HG02571 (cell line): ENCODE measurements around the gene SPEM3.

ENCODE experiments used
- ATAC-seq: cut with Tn5 transposase; IDR thresholded peaks from one replicate; pipeline ENCODE4 v1.9.1; 2021; ENCODE audit warnings: mild to moderate bottlenecking, moderate library complexity; ENCODE audit not compliant: unreplicated experiment

SPEM3 gene

GRCh38 chr17:7419819-7420610 is 8.6 kb upstream of the SPEM3 start, which contains the start of gene SPEM1:
Gene SPEM1, plus strand, starts transcription at chr17:7420324. Its CDS starts 61 bp downstream, at chr17:7420385.
- no peak for ATAC-seq

- ATAC-seq: no peak
Measured at GRCh38 chr17:7421186-7421585, 7.5 kb upstream of the SPEM3 start.

- no peak for ATAC-seq
Measured at GRCh38 chr17:7423679-7424078, 5.0 kb upstream of the SPEM3 start.

DNA sequence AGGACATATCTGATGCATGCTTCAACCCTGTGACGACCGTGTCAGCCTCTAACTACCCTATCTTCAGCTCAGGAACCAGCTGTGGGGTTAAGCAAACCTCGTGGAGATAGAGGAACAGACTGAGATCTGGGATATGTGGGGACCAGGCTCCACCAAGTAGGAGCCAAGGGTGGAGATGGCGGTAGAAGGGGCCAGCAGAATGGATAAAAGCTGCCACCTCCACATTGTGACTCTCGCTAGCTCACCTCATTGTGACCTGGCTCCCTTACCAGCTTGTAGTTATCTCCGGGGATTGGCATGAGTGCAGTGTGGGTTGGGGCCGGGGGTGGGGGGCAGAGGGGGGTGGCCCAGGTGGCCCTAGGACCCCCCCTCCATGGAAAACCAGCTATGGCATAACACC is 3.3 kb upstream of the SPEM3 start, which contains the start of gene SPEM2:
TSS of gene SPEM2 (plus strand) at position 301 of the 400 bp plus-strand sequence. CDS start at position 374, 73 bp downstream.
- no peak for ATAC-seq

- no peak for ATAC-seq
Measured at GRCh38 chr17:7425756-7426155, 2.9 kb upstream of the SPEM3 start.

GRCh38 chr17:7426203-7426863 is 2.3 kb upstream of the SPEM3 start:
- ATAC-seq: no peak

- no peak for ATAC-seq
Measured at GRCh38 chr17:7426896-7427489, 1.7 kb upstream of the SPEM3 start.

GRCh38 chr17:7427549-7427948 is 1.1 kb upstream of the SPEM3 start:
- no peak for ATAC-seq

DNA sequence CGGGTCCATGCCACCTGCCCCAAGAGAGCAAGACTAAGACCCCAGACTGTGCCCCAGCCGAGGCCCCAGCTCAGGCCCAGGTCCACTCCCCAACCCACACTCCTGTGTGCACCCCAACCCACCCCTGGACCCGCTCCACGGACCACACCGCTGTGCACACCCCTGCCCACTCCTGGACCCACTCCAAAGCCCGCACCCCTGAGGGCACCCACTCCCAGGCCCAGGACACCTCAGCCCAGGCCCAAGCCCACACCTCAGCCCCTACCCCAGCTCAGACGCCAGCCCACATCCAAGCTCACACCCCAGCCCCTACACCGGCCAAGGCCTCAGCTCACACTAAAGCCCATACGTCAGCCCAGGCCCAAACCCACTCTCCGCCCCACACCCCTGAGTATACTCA is 1.1 kb downstream of the SPEM3 start:
- no peak for ATAC-seq

GRCh38 chr17:7431231-7431630 is 2.6 kb downstream of the SPEM3 start:
- no peak for ATAC-seq

DNA sequence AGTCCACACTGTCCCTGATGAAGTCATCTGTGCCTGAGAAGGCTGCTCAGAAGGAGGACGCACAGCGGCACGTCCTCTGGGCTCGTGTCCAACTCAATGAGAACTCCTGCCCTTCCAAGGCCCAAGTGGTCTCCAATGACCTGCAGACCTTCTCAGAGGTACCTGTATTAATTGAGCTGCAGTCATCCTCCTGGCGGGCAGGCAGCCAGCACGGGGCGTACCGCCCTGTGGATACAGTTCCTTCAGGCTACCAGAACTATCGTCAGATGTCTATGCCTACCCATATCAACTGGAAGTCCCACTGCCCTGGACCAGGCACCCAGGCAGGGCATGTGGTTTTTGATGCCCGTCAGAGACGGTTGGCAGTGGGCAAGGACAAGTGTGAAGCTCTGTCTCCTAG is 3.6 kb downstream of the SPEM3 start:
- no peak for ATAC-seq

- ATAC-seq: no peak
Measured at GRCh38 chr17:7435676-7436555, 7.3 kb downstream of the SPEM3 start.

GRCh38 chr17:7436556-7437368 is 8.1 kb downstream of the SPEM3 start:
- ATAC-seq: no peak

DNA sequence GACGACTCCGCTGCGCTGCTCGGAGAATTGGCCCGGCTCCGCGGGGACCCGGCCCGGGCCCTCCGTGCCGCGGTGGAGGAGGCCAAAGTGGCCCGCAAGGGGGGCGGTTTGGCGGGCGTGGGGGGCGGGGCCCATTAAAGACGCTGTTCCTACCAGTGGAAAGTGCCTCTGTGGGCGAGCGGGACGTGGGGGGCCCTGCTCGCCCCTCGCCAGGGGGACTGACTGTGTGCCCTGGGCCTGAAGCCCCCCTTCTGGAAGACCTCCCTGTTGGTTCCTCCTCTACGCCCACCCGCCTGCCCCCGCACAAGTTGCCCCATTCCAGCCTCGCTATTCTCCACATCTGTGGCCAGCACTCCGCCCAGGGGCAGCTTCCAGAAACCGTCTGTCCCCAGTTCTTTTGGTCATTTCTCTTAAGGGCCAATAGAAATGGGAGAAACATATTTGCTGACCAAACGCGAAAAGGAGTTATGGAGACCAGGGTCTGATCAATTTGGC is 8.8 kb downstream of the SPEM3 start:
- ATAC-seq: no peak

- ATAC-seq: no peak
Measured at GRCh38 chr17:7437950-7438614, 9.4 kb downstream of the SPEM3 start.

DNA sequence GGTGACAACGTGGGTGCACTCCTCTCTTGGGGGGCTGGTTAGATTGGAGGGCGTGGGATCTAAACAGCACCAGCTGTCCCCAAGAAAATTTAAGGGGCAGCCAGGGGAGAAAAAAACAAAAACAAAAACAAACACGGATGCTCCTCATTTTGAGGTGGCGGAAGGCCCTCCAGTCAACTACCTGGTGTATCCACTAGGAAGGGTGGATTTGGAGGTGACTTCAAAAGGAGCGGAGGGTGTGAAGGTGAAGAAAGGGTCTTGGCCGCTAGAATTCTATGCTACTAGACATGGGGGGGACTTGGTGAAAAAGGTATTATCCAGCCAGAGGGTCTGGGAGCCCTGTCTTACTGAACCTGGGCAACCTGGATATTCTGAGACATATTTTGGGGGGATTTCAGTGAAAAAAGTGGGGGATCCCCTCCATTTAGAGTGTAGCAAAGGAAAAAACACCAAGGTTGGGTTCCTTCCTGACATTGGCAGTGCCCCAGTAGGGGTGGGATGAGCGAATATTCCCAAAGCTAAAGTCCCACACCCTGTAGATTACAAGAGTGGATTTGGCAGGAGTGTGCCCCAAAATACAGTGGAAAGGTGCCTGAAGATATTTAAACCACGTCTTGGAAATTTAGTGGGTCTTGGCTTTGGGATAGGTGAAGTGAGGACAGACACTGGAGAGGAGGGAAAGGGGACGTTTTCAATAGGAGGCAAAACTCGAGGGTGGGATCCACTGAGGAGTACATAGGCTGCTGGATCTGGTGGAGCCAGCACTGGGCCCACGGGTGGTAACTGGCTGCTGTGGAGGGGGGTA is 10.2 kb downstream of the SPEM3 start:
- ATAC-seq: no peak

GRCh38 chr17:7439462-7440112 is 10.9 kb downstream of the SPEM3 start, which contains the start of gene FGF11:
Gene FGF11, plus strand, starts transcription at chr17:7439512. Its CDS starts 109 bp downstream, at chr17:7439621.
- ATAC-seq: no peak
